SK-N-SH treated with all-trans-retinoic acid at 6 μM for 48 hours (cell line): Measurements from ENCODE around the gene DCHS2.

Source experiments
- ATAC-seq: fragments of 200-7000 bp; cut with Tn5 transposase; 3 replicates; pipeline ENCODE4 v1.9.1; 2020; ENCODE audit warnings: mild to moderate bottlenecking, moderate library complexity
- ARNTL ChIP-seq: fragments of 450-650 bp; formaldehyde crosslinking; IDR thresholded peaks from 2 replicates; pipeline ENCODE4 v1.5.0; 2020; ENCODE audit warnings: low read depth, mild to moderate bottlenecking, moderate library complexity, borderline replicate concordance
- CREB5 ChIP-seq: fragments of 250-450 bp; sonication (Bioruptor Pico); IDR thresholded peaks from 2 replicates; pipeline ENCODE4 v1.5.1; 2020; ENCODE audit warnings: low read depth, mild to moderate bottlenecking, moderate library complexity
- CSDC2 ChIP-seq: fragments of 250-450 bp; sonication (Bioruptor Pico); IDR thresholded peaks from 2 replicates; pipeline ENCODE4 v1.5.0; 2020; ENCODE audit warnings: mild to moderate bottlenecking, moderate library complexity
- CSRNP3 ChIP-seq: fragments of 250-450 bp; sonication (Bioruptor Pico); IDR thresholded peaks from 2 replicates; pipeline ENCODE4 v1.5.1; 2021; ENCODE audit warnings: mild to moderate bottlenecking, moderate library complexity
- GLIS3 ChIP-seq: fragments of 250-450 bp; sonication (Bioruptor Pico); IDR thresholded peaks from 2 replicates; pipeline ENCODE4 v1.5.0; 2020; ENCODE audit warnings: mild to moderate bottlenecking, moderate library complexity
- ISL1 ChIP-seq: fragments of 250-450 bp; sonication (Bioruptor Pico); IDR thresholded peaks from 2 replicates; pipeline ENCODE4 v2.1.2; 2022; ENCODE audit warnings: mild to moderate bottlenecking, moderate library complexity
- OSR1 ChIP-seq: fragments of 250-450 bp; sonication (Bioruptor Pico); IDR thresholded peaks from 2 replicates; pipeline ENCODE4 v1.8.0; 2022; ENCODE audit warnings: moderate library complexity, mild to moderate bottlenecking, inconsistent platforms
- PATZ1 ChIP-seq: fragments of 250-450 bp; sonication (Bioruptor Pico); IDR thresholded peaks from 2 replicates; pipeline ENCODE4 v1.8.0; 2020; ENCODE audit warnings: mild to moderate bottlenecking, moderate library complexity, borderline replicate concordance
- PPARA ChIP-seq: fragments of 250-450 bp; sonication (Bioruptor Pico); IDR thresholded peaks from 2 replicates; pipeline ENCODE4 v1.5.0; 2020; ENCODE audit warnings: mild to moderate bottlenecking, borderline replicate concordance
- RARB ChIP-seq: fragments of 250-450 bp; sonication (Bioruptor Pico); IDR thresholded peaks from 2 replicates; pipeline ENCODE4 v1.8.0; 2021; ENCODE audit warnings: mild to moderate bottlenecking, moderate library complexity
- SNAI2 ChIP-seq: fragments of 250-450 bp; sonication (Bioruptor Pico); IDR thresholded peaks from 2 replicates; pipeline ENCODE4 v1.5.0; 2020; ENCODE audit warnings: mild to moderate bottlenecking, moderate library complexity
- TCF4 ChIP-seq: fragments of 250-450 bp; sonication (Bioruptor Pico); IDR thresholded peaks from 2 replicates; pipeline ENCODE4 v1.8.0; 2021; ENCODE audit warnings: mild to moderate bottlenecking, moderate library complexity, borderline replicate concordance
- TOX ChIP-seq: fragments of 250-450 bp; sonication (Bioruptor Pico); IDR thresholded peaks from 2 replicates; pipeline ENCODE4 v1.8.0; 2021; ENCODE audit warnings: mild to moderate bottlenecking, moderate library complexity, borderline replicate concordance
- TSHZ2 ChIP-seq: fragments of 250-450 bp; sonication (Bioruptor Pico); IDR thresholded peaks from 2 replicates; pipeline ENCODE4 v1.5.0; 2020; ENCODE audit warnings: mild to moderate bottlenecking, moderate library complexity
- ZFP3 ChIP-seq: fragments of 250-450 bp; sonication (Bioruptor Pico); IDR thresholded peaks from 2 replicates; pipeline ENCODE4 v1.5.0; 2020; ENCODE audit warnings: mild to moderate bottlenecking, moderate library complexity
- ZFP30 ChIP-seq: fragments of 450-650 bp; formaldehyde crosslinking; IDR thresholded peaks from 2 replicates; pipeline ENCODE4 v1.5.0; 2022; ENCODE audit warnings: mild to moderate bottlenecking, moderate library complexity
- ZNF70 ChIP-seq: fragments of 450-650 bp; formaldehyde crosslinking; IDR thresholded peaks from 2 replicates; pipeline ENCODE4 v1.5.0; 2020; ENCODE audit warnings: mild to moderate bottlenecking, moderate library complexity
- TF ChIP-seq, protein P1 (sequence below): fragments of 250-450 bp; sonication (Bioruptor Pico); IDR thresholded peaks from 2 replicates; pipeline ENCODE4 v1.8.0; 2021; ENCODE audit warnings: low read depth, mild to moderate bottlenecking, moderate library complexity, borderline replicate concordance

DCHS2 gene

GRCh38 chr4:154304679-154305078 is 186.9 kb downstream of the DCHS2 start:
- TF ChIP-seq TSHZ2 (CRISPR knock-in tag) (no peak), SNAI2 (no peak)
- no peak for ATAC-seq

GRCh38 chr4:154294652-154295350 is 196.8 kb downstream of the DCHS2 start:
- no peak for ATAC-seq
- TF ChIP-seq ZNF70 (CRISPR knock-in tag) (no peak), ISL1 (no peak), PPARA (no peak), GLIS3 (CRISPR knock-in tag) (no peak), TSHZ2 (CRISPR knock-in tag) (no peak), PATZ1 (CRISPR knock-in tag) (no peak), OSR1 (CRISPR knock-in tag) (no peak), TOX (CRISPR knock-in tag) (no peak)
- TF ChIP-seq, all 23 proteins: peak for 0

DNA sequence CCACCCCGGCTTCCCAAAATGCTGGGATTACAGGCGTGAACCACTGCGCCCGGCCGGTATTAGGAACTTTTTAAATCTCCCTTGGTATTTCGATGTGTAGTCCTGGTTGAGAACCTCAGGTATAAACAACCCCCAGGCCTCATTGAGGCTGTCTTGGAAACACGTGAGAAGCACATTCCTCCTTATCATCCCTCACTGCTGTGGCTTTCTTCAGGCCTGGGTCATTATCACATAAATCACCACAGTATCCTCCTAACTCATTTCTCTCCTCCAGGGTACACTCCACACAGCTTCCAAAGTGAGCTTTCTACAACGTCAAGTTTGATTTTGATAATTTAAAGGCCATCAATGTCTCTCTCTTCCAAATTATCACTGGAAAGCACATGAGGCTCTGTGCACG is 198.2 kb downstream of the DCHS2 start:
- TF ChIP-seq ZFP30 (no peak), RARB (CRISPR knock-in tag) (no peak), CSRNP3 (CRISPR knock-in tag) (no peak), TCF4 (CRISPR knock-in tag) (no peak), GLIS3 (CRISPR knock-in tag) (no peak), ISL1 (no peak), CREB5 (no peak), CSDC2 (no peak), OSR1 (CRISPR knock-in tag) (no peak)
- TF ChIP-seq, all 23 proteins: peak for 0
- no peak for ATAC-seq

DNA sequence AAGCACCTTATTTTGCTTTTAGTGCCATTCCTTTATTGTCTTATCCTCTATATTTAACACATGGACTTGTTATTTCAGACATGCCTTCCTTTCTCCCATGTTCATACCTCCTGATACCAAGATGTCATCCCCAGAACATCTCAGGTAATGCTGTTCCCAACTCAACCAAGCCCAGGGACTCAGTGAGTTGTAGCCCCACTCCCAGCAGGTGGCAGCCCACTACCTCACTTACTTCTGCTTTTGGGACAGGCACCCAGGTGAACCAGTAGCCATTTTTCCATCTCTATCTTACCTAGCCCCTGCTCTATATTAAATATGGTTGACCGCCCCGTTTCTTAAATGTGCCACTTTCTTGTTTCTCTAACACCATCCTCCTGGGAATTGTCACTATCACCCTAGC is 199.0 kb downstream of the DCHS2 start:
- ATAC-seq, result no peak
- TF ChIP-seq ZNF70 (CRISPR knock-in tag) (no peak), CSDC2 (no peak), TCF4 (CRISPR knock-in tag) (no peak), RARB (CRISPR knock-in tag) (no peak), ZFP3 (CRISPR knock-in tag) (no peak), TSHZ2 (CRISPR knock-in tag) (no peak), ARNTL (CRISPR knock-in tag) (no peak), PATZ1 (CRISPR knock-in tag) (no peak)
- TF ChIP-seq, protein P1, sequence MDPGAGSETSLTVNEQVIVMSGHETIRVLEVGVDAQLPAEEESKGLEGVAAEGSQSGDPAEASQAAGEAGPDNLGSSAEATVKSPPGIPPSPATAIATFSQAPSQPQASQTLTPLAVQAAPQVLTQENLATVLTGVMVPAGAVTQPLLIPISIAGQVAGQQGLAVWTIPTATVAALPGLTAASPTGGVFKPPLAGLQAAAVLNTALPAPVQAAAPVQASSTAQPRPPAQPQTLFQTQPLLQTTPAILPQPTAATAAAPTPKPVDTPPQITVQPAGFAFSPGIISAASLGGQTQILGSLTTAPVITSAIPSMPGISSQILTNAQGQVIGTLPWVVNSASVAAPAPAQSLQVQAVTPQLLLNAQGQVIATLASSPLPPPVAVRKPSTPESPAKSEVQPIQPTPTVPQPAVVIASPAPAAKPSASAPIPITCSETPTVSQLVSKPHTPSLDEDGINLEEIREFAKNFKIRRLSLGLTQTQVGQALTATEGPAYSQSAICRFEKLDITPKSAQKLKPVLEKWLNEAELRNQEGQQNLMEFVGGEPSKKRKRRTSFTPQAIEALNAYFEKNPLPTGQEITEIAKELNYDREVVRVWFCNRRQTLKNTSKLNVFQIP (CRISPR knock-in tag), result no peak
